ENCODE data around the gene SNX24. TPM values are rescaled to one million over a fixed set of nuclear protein-coding genes. Genes with fewer than 3 reads are reported as not detected.

SNX24 gene
- total and polyA plus RNA-seq, 2 experiments from 2014 or later: 18.0 to 27.5 TPM

DNA sequence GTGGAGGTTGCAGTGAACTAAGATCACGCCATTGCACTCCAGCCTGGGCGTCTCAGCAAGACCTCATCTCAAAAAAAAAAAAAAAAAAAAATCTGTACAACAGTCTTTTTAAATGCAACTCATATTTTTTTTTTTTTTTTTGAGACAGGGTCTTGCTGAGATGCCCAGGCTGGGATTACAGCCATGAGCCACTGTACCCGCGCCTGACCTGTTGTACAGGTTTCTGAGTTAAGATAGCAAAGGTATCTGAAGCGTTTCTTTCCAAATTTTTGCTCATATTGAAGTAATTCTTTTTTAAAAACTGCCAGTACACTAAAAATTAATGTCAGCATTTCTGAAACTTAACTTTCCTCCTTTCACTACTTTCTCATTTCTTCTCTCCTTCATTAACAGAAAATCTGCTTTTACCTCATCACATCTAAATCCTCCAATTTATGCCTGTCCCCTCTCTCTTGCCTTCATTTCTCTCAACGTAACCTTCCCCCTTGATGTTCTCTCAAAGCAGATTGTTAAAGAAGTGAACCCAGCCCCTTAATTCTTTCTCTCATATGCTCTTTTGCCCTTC is 3.3 kb upstream of the SNX24 start:
- Histone ChIP-seq H3K36me3 (ENCODE audit: insufficient read depth) (no peaks in the 10 kb centered on the region), H3K27me3 (ENCODE audit: insufficient read depth) (peaks cover 21% of the 10 kb centered on the region), H3K27ac (ENCODE audit: low read depth) (no peak overlapping the region), H4K20me1 (replicated peaks; ENCODE audit: insufficient read depth) (no peaks in the 10 kb centered on the region), H3K9me2 (ENCODE audit: insufficient read depth) (no peaks in the 10 kb centered on the region), H3K4me1 (ENCODE audit: insufficient read depth) (peaks cover 11% of the 10 kb centered on the region), H3K79me2 (replicated peaks; ENCODE audit: insufficient read depth) (no peaks in the 10 kb centered on the region), H2AFZ (no peak overlapping the region), H3F3A (replicated peaks; ENCODE audit: low read depth) (no peaks in the 10 kb centered on the region; the same call in 1 of the 2 replicates), H3K4me2 (no peak overlapping the region), H3K4me3 (no peak overlapping the region)
- no peak for ATAC-seq
- Mint-ChIP-seq H3K27me3 (ENCODE audit: insufficient read depth, low read depth, poor library complexity) (peaks cover 24% of the 10 kb centered on the region), H3K36me3 (ENCODE audit: low read depth) (no peaks in the 10 kb centered on the region; the same call in 2 of the 3 replicates), H3K9me3 (no peaks in the 10 kb centered on the region; the same call in 2 of the 3 replicates), H3K4me3 (no peak overlapping the region), H3K27ac (no peak overlapping the region), H3K4me1 (peaks cover 20% of the 10 kb centered on the region)
- DNase-seq (ENCODE audit: low spot score): no peak
- TF ChIP-seq, protein P1, sequence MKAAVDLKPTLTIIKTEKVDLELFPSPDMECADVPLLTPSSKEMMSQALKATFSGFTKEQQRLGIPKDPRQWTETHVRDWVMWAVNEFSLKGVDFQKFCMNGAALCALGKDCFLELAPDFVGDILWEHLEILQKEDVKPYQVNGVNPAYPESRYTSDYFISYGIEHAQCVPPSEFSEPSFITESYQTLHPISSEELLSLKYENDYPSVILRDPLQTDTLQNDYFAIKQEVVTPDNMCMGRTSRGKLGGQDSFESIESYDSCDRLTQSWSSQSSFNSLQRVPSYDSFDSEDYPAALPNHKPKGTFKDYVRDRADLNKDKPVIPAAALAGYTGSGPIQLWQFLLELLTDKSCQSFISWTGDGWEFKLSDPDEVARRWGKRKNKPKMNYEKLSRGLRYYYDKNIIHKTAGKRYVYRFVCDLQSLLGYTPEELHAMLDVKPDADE (IDR thresholded peaks at IDR 0.05): no peak
- TF ChIP-seq EZH2 (IDR thresholded peaks at IDR 0.05; ENCODE audit: low read depth, unreplicated experiment) (no peak), NANOG (IDR thresholded peaks at IDR 0.05; ENCODE audit: borderline replicate concordance) (no peak), STAT1 (IDR thresholded peaks at IDR 0.05; ENCODE audit: unreplicated experiment) (no peak), EZH2phosphoT487 (IDR thresholded peaks at IDR 0.05; ENCODE audit: unreplicated experiment) (no peak), CREB1 (CRISPR knock-in tag; IDR thresholded peaks at IDR 0.05; ENCODE audit: low read depth) (no peak)
- TF ChIP-seq, protein P2, sequence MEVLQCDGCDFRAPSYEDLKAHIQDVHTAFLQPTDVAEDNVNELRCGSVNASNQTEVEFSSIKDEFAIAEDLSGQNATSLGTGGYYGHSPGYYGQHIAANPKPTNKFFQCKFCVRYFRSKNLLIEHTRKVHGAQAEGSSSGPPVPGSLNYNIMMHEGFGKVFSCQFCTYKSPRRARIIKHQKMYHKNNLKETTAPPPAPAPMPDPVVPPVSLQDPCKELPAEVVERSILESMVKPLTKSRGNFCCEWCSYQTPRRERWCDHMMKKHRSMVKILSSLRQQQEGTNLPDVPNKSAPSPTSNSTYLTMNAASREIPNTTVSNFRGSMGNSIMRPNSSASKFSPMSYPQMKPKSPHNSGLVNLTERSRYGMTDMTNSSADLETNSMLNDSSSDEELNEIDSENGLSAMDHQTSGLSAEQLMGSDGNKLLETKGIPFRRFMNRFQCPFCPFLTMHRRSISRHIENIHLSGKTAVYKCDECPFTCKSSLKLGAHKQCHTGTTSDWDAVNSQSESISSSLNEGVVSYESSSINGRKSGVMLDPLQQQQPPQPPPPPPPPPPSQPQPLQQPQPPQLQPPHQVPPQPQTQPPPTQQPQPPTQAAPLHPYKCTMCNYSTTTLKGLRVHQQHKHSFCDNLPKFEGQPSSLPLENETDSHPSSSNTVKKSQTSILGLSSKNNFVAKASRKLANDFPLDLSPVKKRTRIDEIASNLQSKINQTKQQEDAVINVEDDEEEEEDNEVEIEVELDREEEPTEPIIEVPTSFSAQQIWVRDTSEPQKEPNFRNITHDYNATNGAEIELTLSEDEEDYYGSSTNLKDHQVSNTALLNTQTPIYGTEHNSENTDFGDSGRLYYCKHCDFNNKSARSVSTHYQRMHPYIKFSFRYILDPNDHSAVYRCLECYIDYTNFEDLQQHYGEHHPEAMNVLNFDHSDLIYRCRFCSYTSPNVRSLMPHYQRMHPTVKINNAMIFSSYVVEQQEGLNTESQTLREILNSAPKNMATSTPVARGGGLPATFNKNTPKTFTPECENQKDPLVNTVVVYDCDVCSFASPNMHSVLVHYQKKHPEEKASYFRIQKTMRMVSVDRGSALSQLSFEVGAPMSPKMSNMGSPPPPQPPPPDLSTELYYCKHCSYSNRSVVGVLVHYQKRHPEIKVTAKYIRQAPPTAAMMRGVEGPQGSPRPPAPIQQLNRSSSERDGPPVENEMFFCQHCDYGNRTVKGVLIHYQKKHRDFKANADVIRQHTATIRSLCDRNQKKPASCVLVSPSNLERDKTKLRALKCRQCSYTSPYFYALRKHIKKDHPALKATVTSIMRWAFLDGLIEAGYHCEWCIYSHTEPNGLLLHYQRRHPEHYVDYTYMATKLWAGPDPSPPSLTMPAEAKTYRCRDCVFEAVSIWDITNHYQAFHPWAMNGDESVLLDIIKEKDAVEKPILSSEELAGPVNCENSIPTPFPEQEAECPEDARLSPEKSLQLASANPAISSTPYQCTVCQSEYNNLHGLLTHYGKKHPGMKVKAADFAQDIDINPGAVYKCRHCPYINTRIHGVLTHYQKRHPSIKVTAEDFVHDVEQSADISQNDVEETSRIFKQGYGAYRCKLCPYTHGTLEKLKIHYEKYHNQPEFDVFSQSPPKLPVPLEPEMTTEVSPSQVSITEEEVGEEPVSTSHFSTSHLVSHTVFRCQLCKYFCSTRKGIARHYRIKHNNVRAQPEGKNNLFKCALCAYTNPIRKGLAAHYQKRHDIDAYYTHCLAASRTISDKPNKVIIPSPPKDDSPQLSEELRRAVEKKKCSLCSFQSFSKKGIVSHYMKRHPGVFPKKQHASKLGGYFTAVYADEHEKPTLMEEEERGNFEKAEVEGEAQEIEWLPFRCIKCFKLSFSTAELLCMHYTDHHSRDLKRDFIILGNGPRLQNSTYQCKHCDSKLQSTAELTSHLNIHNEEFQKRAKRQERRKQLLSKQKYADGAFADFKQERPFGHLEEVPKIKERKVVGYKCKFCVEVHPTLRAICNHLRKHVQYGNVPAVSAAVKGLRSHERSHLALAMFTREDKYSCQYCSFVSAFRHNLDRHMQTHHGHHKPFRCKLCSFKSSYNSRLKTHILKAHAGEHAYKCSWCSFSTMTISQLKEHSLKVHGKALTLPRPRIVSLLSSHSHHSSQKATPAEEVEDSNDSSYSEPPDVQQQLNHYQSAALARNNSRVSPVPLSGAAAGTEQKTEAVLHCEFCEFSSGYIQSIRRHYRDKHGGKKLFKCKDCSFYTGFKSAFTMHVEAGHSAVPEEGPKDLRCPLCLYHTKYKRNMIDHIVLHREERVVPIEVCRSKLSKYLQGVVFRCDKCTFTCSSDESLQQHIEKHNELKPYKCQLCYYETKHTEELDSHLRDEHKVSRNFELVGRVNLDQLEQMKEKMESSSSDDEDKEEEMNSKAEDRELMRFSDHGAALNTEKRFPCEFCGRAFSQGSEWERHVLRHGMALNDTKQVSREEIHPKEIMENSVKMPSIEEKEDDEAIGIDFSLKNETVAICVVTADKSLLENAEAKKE (CRISPR knock-in tag; IDR thresholded peaks at IDR 0.05): no peak

All from GM23338 (cell line).